WTC11 (cell line): ENCODE measurements around the gene C1orf115.

Experiments used
- AFF4 ChIP-seq: sonication (generic); formaldehyde crosslinking; IDR thresholded peaks from 2 replicates; pipeline ENCODE4 v1.8.1; 2023; ENCODE audit warnings: mild to moderate bottlenecking, missing genetic modification reagents, borderline replicate concordance
- CTCF ChIP-seq: fragments of 200-600 bp; IDR thresholded peaks from 2 replicates; pipeline ENCODE4 v1.8.0; 2022; ENCODE audit warnings: antibody characterized with exemption
- ETV6 ChIP-seq: sonication (generic); formaldehyde crosslinking; IDR thresholded peaks from 2 replicates; pipeline ENCODE4 v1.8.1; 2022; ENCODE audit warnings: mild to moderate bottlenecking, missing genetic modification reagents
- FOXP1 ChIP-seq: sonication (generic); formaldehyde crosslinking; IDR thresholded peaks from 2 replicates; pipeline ENCODE4 v1.8.0; 2022; ENCODE audit warnings: missing genetic modification reagents, mild to moderate bottlenecking, moderate library complexity, borderline replicate concordance
- JUN ChIP-seq: sonication (generic); formaldehyde crosslinking; IDR thresholded peaks from 2 replicates; pipeline ENCODE4 v1.8.0; 2023; ENCODE audit warnings: mild to moderate bottlenecking, missing genetic modification reagents
- NFE2L1 ChIP-seq: sonication (generic); formaldehyde crosslinking; IDR thresholded peaks from 2 replicates; pipeline ENCODE4 v1.8.1; 2023; ENCODE audit warnings: missing genetic modification reagents
- SOX15 ChIP-seq: fragments of 250-450 bp; sonication (Bioruptor Pico); IDR thresholded peaks from 2 replicates; pipeline ENCODE4 v1.9.0; 2021; ENCODE audit warnings: mild to moderate bottlenecking
- ZBTB21 ChIP-seq: sonication (generic); formaldehyde crosslinking; IDR thresholded peaks from 2 replicates; pipeline ENCODE4 v1.8.1; 2023; ENCODE audit warnings: mild to moderate bottlenecking, missing genetic modification reagents, borderline replicate concordance
- ZNF138 ChIP-seq: sonication (generic); formaldehyde crosslinking; conservative IDR thresholded peaks from 2 replicates; pipeline ENCODE4 v1.8.1; 2022; ENCODE audit warnings: mild to moderate bottlenecking, moderate library complexity, missing genetic modification reagents
- ZNF416 ChIP-seq: fragments of 250-450 bp; sonication (Bioruptor Pico); IDR thresholded peaks from 2 replicates; pipeline ENCODE4 v1.9.0; 2021; ENCODE audit warnings: mild to moderate bottlenecking, inconsistent platforms

GRCh38 chr1:220746851-220747250 lies 56.7 kb downstream of the C1orf115 start:
- TF ChIP-seq CTCF (no peak), SOX15 (CRISPR knock-in tag) (no peak), ZNF416 (no peak), ZNF138 (CRISPR knock-in tag) (no peak), FOXP1 (CRISPR knock-in tag) (no peak), AFF4 (no peak), ZBTB21 (CRISPR knock-in tag) (no peak), JUN (CRISPR knock-in tag) (no peak), ETV6 (CRISPR knock-in tag) (no peak), NFE2L1 (CRISPR knock-in tag) (no peak)
